Stimulated activated CD8-positive, alpha-beta memory T cell treated with anti-CD3 and anti-CD28 coated beads, Interleukin-7, amount 100 ng/mL, for 48 hours (primary cell): ENCODE results near the gene TFDP2.
"Not testable (repeated sequence)": the region's sequence is repeated elsewhere in the genome, so short reads cannot be mapped to it uniquely, and the experiment has no call there.

Source experiments
- DNase-seq, 2 donors: peaks; one replicate each; pipeline ENCODE4 v3.0.0-alpha.2; 2020; ENCODE audit warnings: low read depth in 1 of 2; ENCODE audit errors: extremely low read depth in 1 of 2

The TFDP2 gene

GRCh38 chr3:142077155-142077858 lies 72.0 kb downstream of the TFDP2 start:
- no peak for DNase-seq

- not testable (repeated sequence) for DNase-seq
Measured at GRCh38 chr3:142075656-142076055, 73.7 kb downstream of the TFDP2 start.

- no peak for DNase-seq
Measured at GRCh38 chr3:142072816-142073215, 76.5 kb downstream of the TFDP2 start.

- no peak for DNase-seq
Measured at GRCh38 chr3:142065932-142066331, 83.4 kb downstream of the TFDP2 start.

- DNase-seq: no peak
Measured at GRCh38 chr3:142065344-142065743, 84.0 kb downstream of the TFDP2 start.

- no peak for DNase-seq
Measured at GRCh38 chr3:142064454-142064853, 84.9 kb downstream of the TFDP2 start.

- DNase-seq: no peak
Measured at GRCh38 chr3:142057331-142057725, 92.0 kb downstream of the TFDP2 start.

GRCh38 chr3:142056656-142057330 lies 92.6 kb downstream of the TFDP2 start:
- no peak for DNase-seq

- DNase-seq: no peak
Measured at GRCh38 chr3:142053835-142054234, 95.5 kb downstream of the TFDP2 start.

GRCh38 chr3:142053244-142053643 lies 96.1 kb downstream of the TFDP2 start:
- DNase-seq: no peak

GRCh38 chr3:142051351-142051750 lies 98.0 kb downstream of the TFDP2 start:
- DNase-seq: no peak

- no peak for DNase-seq
Measured at GRCh38 chr3:142047021-142047369, 102.3 kb downstream of the TFDP2 start.

- DNase-seq: no peak
Measured at GRCh38 chr3:142046320-142047020, 102.9 kb downstream of the TFDP2 start.

GRCh38 chr3:142040941-142041491 lies 108.3 kb downstream of the TFDP2 start:
- no peak for DNase-seq

- no peak for DNase-seq
Measured at GRCh38 chr3:142035308-142035922, 113.9 kb downstream of the TFDP2 start.

GRCh38 chr3:142033292-142033691 lies 116.1 kb downstream of the TFDP2 start:
- DNase-seq: no peak

- no peak for DNase-seq
Measured at GRCh38 chr3:142031575-142031974, 117.8 kb downstream of the TFDP2 start.

- no peak for DNase-seq
Measured at GRCh38 chr3:142029791-142030190, 119.6 kb downstream of the TFDP2 start.

GRCh38 chr3:142029052-142029642 lies 120.2 kb downstream of the TFDP2 start:
- DNase-seq: no peak

GRCh38 chr3:142028243-142028777 lies 121.0 kb downstream of the TFDP2 start:
- DNase-seq: no peak

GRCh38 chr3:142027735-142028134 lies 121.6 kb downstream of the TFDP2 start:
- DNase-seq: peak in 1 of 2 donors; percentile 18
